ENCODE measurements around the gene ZNF536.

ZNF536 gene

GRCh38 chr19:30551271-30551670, 179.1 kb downstream of the ZNF536 start:
- TF ChIP-seq GATA2 (IDR thresholded peaks at IDR 0.05; ENCODE audit: low read depth, low read length) = no peak
- TF ChIP-seq GATA3 (IDR thresholded peaks at IDR 0.05; ENCODE audit: low read depth, low read length) = no peak

- TF ChIP-seq GATA2 (IDR thresholded peaks at IDR 0.05; ENCODE audit: low read depth, low read length) = no peak
- no peak for TF ChIP-seq GATA3 (IDR thresholded peaks at IDR 0.05; ENCODE audit: low read depth, low read length)
Measured at GRCh38 chr19:30552593-30552992, 180.4 kb downstream of the ZNF536 start.

- no peak for TF ChIP-seq GATA3 (IDR thresholded peaks at IDR 0.05; ENCODE audit: low read depth, low read length)
- TF ChIP-seq GATA2 (IDR thresholded peaks at IDR 0.05; ENCODE audit: low read depth, low read length) = 0 out of 2 replicates have a peak, but pooled peaks have one; percentile 6
Measured at GRCh38 chr19:30555075-30555790, 183.0 kb downstream of the ZNF536 start.

GRCh38 chr19:30555791-30556110, 183.6 kb downstream of the ZNF536 start:
- TF ChIP-seq GATA2 (IDR thresholded peaks at IDR 0.05; ENCODE audit: low read depth, low read length) (no peak), GATA3 (IDR thresholded peaks at IDR 0.05; ENCODE audit: low read depth, low read length) (no peak)

GRCh38 chr19:30556230-30556711, 184.1 kb downstream of the ZNF536 start:
- TF ChIP-seq GATA3 (IDR thresholded peaks at IDR 0.05; ENCODE audit: low read depth, low read length) = no peak
- TF ChIP-seq GATA2 (IDR thresholded peaks at IDR 0.05; ENCODE audit: low read depth, low read length) = no peak

GRCh38 chr19:30557212-30557611, 185.0 kb downstream of the ZNF536 start:
- no peak for TF ChIP-seq GATA2 (IDR thresholded peaks at IDR 0.05; ENCODE audit: low read depth, low read length)
- no peak for TF ChIP-seq GATA3 (IDR thresholded peaks at IDR 0.05; ENCODE audit: low read depth, low read length)

GRCh38 chr19:30557927-30558557, 185.9 kb downstream of the ZNF536 start:
- TF ChIP-seq GATA2 (IDR thresholded peaks at IDR 0.05; ENCODE audit: low read depth, low read length) = no peak
- no peak for TF ChIP-seq GATA3 (IDR thresholded peaks at IDR 0.05; ENCODE audit: low read depth, low read length)

- TF ChIP-seq GATA2 (IDR thresholded peaks at IDR 0.05; ENCODE audit: low read depth, low read length) = no peak
- no peak for TF ChIP-seq GATA3 (IDR thresholded peaks at IDR 0.05; ENCODE audit: low read depth, low read length)
Measured at GRCh38 chr19:30558793-30559192, 186.6 kb downstream of the ZNF536 start.

GRCh38 chr19:30559446-30559845, 187.3 kb downstream of the ZNF536 start:
- TF ChIP-seq GATA3 (IDR thresholded peaks at IDR 0.05; ENCODE audit: low read depth, low read length) = no peak
- TF ChIP-seq GATA2 (IDR thresholded peaks at IDR 0.05; ENCODE audit: low read depth, low read length) = no peak

- TF ChIP-seq GATA3 (IDR thresholded peaks at IDR 0.05; ENCODE audit: low read depth, low read length) (no peak), GATA2 (IDR thresholded peaks at IDR 0.05; ENCODE audit: low read depth, low read length) (no peak)
Measured at GRCh38 chr19:30562981-30563380, 190.8 kb downstream of the ZNF536 start.

- TF ChIP-seq GATA3 (IDR thresholded peaks at IDR 0.05; ENCODE audit: low read depth, low read length) (no peak), GATA2 (IDR thresholded peaks at IDR 0.05; ENCODE audit: low read depth, low read length) (no peak)
Measured at GRCh38 chr19:30563691-30564090, 191.5 kb downstream of the ZNF536 start.

- no peak for TF ChIP-seq GATA2 (IDR thresholded peaks at IDR 0.05; ENCODE audit: low read depth, low read length)
- no peak for TF ChIP-seq GATA3 (IDR thresholded peaks at IDR 0.05; ENCODE audit: low read depth, low read length)
Measured at GRCh38 chr19:30564551-30565011, 192.4 kb downstream of the ZNF536 start.

- TF ChIP-seq GATA2 (IDR thresholded peaks at IDR 0.05; ENCODE audit: low read depth, low read length) = no peak
- TF ChIP-seq GATA3 (IDR thresholded peaks at IDR 0.05; ENCODE audit: low read depth, low read length) = no peak
Measured at GRCh38 chr19:30565636-30566035, 193.5 kb downstream of the ZNF536 start.

GRCh38 chr19:30566681-30567420, 194.7 kb downstream of the ZNF536 start:
- TF ChIP-seq GATA2 (IDR thresholded peaks at IDR 0.05; ENCODE audit: low read depth, low read length) (no peak), GATA3 (IDR thresholded peaks at IDR 0.05; ENCODE audit: low read depth, low read length) (no peak)

Measured in SH-SY5Y (cell line).